Smooth muscle cell (in vitro differentiated cells): ENCODE data around the gene RMND5B. TPM values are rescaled to one million over a fixed set of nuclear protein-coding genes. Genes with fewer than 3 reads are reported as not detected.

Source experiments
- DNase-seq: peaks from one replicate; lab custom pipeline; 2025; ENCODE audit not compliant: unreplicated experiment; lab: John Stamatoyannopoulos, UW
- H2AFZ ChIP-seq: fragments of 200-600 bp; sonication (generic); 2 replicates; pipeline ENCODE4 v1.6.0; 2016; ENCODE audit warnings: antibody characterized with exemption, low read depth, mild to moderate bottlenecking
- H3F3A ChIP-seq: fragments of 200-600 bp; sonication (generic); 2 replicates; pipeline ENCODE4 v1.6.0; 2017; ENCODE audit warnings: antibody characterized with exemption, low read depth
- H3K27ac ChIP-seq: fragments of 200-600 bp; sonication (generic); 2 replicates; pipeline ENCODE4 v1.5.1; 2016; ENCODE audit warnings: low read depth, mild to moderate bottlenecking
- H3K27me3 ChIP-seq: fragments of 200-600 bp; sonication (generic); 2 replicates; pipeline ENCODE4 v1.6.1; 2016; ENCODE audit warnings: low read depth, mild to moderate bottlenecking
- H3K36me3 ChIP-seq: fragments of 200-600 bp; sonication (generic); 2 replicates; pipeline ENCODE4 v1.5.1; 2016; ENCODE audit warnings: low read depth
- H3K4me1 ChIP-seq: fragments of 200-600 bp; sonication (generic); 2 replicates; pipeline ENCODE4 v1.5.1; 2016; ENCODE audit warnings: low read depth
- H3K4me2 ChIP-seq: fragments of 200-600 bp; sonication (generic); 2 replicates; pipeline ENCODE4 v1.6.0; 2016; ENCODE audit warnings: mild to moderate bottlenecking
- H3K4me3 ChIP-seq: fragments of 200-600 bp; sonication (generic); 2 replicates; pipeline ENCODE4 v1.5.1; 2016; ENCODE audit warnings: mild to moderate bottlenecking
- H3K79me2 ChIP-seq: fragments of 200-600 bp; sonication (generic); 2 replicates; pipeline ENCODE4 v1.6.0; 2016; ENCODE audit warnings: low read depth, mild to moderate bottlenecking
- H3K9ac ChIP-seq: fragments of 200-600 bp; sonication (generic); 2 replicates; pipeline ENCODE4 v1.6.0; 2016; ENCODE audit warnings: low read depth
- H3K9me3 ChIP-seq: fragments of 200-600 bp; sonication (generic); replicated peaks from 2 replicates; pipeline ENCODE4 v1.5.1; 2016; ENCODE audit warnings: low read depth
- H4K20me1 ChIP-seq: fragments of 200-600 bp; sonication (generic); 2 replicates; pipeline ENCODE4 v1.6.0; 2016; ENCODE audit warnings: low read depth
- WGBS: methylation state at CpG from one replicate; pipeline ENCODE4 v1.1.7; 2016; ENCODE audit warnings: low lambda C conversion rate; 5-methylcytosine and 5-hydroxymethylcytosine counted together
- polyA plus RNA-seq: library from polyadenylated mRNA; unstranded; fragments of >200 nt; fragmentation: Nextera tagmentation; extraction: Ambion mirVana; gene quantifications from 2 replicates; pipeline ENCODE4 v1.2.1, GENCODE V29; 2016
- total RNA-seq: library from RNA; depleted of rRNA; stranded (reverse); fragments of >200 nt; gene quantifications from 2 replicates; pipeline ENCODE4 v1.2.3, GENCODE V29; 2014
- TF ChIP-seq, protein P1 (sequence below): fragments of 200-600 bp; sonication (generic); IDR thresholded peaks from 2 replicates; pipeline ENCODE4 v1.5.1; 2017; ENCODE audit warnings: borderline replicate concordance, mild to moderate bottlenecking, antibody characterized with exemption; ENCODE audit not compliant: insufficient read depth, poor library complexity, severe bottlenecking

The RMND5B gene, protein sequence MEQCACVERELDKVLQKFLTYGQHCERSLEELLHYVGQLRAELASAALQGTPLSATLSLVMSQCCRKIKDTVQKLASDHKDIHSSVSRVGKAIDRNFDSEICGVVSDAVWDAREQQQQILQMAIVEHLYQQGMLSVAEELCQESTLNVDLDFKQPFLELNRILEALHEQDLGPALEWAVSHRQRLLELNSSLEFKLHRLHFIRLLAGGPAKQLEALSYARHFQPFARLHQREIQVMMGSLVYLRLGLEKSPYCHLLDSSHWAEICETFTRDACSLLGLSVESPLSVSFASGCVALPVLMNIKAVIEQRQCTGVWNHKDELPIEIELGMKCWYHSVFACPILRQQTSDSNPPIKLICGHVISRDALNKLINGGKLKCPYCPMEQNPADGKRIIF
- total RNA-seq (8.9 and 20.8 TPM in 2 replicates), polyA plus RNA-seq (17.2 and 18.2 TPM in 2 replicates)

DNA sequence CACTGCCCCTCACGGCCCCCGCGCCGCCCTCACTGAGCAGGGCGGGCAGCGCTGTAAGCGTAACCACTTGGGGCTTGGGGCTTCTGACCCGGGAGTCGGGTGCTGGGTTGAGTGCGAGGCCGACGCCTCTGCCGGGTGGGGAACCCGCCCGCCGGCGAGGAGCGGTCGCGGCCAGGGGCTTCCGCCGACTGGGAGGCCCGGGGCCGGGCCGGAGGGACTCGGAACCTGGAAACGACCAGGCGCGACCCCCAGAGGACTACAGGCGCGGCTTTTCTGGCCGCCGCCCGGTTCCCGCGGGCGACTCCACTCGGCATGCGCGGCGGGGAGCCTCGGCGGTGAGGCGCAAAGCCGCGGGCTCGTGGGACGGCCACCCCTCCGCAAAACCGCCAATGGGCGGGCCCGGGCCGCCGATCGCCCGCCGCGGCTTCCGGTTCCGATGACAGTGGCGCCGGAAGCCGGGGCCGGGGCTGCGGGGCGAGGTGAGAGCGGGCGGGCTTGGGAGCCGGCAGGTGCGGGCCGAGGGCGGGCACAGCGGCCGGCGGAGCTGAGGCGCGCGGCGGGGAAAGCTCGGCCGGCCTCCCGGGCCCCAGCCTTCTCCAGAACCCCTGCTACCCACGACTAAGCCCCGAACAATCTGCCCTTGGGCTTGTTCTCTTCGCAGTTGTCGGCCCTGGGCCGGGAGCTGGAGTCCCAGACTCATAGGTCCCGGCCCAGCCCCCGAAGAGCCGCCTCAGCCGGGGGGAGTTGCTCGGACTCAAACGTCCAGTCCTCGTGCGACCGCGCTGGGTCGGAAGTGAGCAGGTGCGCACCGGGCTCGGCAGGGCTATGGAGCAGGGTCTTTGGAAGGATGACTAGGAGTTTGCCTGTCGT, at the start of gene RMND5B:
TSS of gene RMND5B (plus strand) at position 439 of the 870 bp plus-strand sequence. CDS start 7,106 bp downstream, outside the sequence.
- Histone ChIP-seq H3F3A (no peaks in the 10 kb centered on the region), H3K9me3 (no peaks in the 10 kb centered on the region), H3K9ac (peak within 1 kb of the TSS; percentile 71), H3K27ac (peak within 1 kb of the TSS; percentile 62), H2AFZ (peak within 1 kb of the TSS; percentile 93), H3K4me3 (peak within 1 kb of the TSS; percentile 74), H3K79me2 (no peaks in the 10 kb centered on the region), H3K4me2 (peak within 1 kb of the TSS; percentile 90), H3K4me1 (peaks cover 13% of the 10 kb centered on the region), H4K20me1 (no peaks in the 10 kb centered on the region), H3K27me3 (no peaks in the 10 kb centered on the region), H3K36me3 (no peaks in the 10 kb centered on the region)
- 2% methylated on average over 81 of the region's 102 CpGs for WGBS
- TF ChIP-seq, protein P1, sequence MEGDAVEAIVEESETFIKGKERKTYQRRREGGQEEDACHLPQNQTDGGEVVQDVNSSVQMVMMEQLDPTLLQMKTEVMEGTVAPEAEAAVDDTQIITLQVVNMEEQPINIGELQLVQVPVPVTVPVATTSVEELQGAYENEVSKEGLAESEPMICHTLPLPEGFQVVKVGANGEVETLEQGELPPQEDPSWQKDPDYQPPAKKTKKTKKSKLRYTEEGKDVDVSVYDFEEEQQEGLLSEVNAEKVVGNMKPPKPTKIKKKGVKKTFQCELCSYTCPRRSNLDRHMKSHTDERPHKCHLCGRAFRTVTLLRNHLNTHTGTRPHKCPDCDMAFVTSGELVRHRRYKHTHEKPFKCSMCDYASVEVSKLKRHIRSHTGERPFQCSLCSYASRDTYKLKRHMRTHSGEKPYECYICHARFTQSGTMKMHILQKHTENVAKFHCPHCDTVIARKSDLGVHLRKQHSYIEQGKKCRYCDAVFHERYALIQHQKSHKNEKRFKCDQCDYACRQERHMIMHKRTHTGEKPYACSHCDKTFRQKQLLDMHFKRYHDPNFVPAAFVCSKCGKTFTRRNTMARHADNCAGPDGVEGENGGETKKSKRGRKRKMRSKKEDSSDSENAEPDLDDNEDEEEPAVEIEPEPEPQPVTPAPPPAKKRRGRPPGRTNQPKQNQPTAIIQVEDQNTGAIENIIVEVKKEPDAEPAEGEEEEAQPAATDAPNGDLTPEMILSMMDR, result no peak
- peak; percentile 72 for DNase-seq

DNA sequence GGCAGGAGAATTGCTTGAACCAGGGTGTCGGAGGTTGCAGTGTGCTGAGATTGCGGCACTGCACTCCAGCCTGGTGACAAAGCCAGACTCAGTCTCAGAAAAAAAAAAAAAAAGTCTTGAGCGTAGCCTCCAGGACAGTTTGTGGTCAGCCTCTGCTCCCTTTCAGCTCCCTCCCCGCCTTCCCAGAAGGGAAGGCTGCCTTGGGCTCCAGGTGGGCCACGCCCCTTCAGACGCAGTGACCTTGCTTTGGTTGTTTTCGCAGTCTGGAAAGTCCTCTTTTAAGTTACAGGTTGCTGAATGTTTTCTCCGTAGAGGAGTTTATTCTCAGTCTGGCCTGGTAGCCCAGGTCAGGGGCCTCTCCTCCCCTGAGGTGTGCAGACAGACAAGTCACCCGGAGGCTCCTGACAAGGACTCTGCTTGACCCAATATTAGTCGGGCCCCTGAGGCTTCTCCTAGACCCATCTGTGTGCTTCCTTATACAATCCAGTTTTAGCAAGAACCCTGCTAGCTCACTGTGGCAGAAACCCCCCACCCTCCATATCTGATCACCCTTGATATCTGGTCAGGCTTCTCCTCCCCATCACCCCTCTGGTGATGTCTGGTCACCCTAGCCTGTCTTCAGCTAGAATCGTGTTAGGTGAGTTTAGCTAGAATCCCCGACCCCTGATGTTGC, 49.1 kb upstream of the RMND5B start:
- WGBS, result 56% methylated on average over 12 of the region's 12 CpGs

DNA sequence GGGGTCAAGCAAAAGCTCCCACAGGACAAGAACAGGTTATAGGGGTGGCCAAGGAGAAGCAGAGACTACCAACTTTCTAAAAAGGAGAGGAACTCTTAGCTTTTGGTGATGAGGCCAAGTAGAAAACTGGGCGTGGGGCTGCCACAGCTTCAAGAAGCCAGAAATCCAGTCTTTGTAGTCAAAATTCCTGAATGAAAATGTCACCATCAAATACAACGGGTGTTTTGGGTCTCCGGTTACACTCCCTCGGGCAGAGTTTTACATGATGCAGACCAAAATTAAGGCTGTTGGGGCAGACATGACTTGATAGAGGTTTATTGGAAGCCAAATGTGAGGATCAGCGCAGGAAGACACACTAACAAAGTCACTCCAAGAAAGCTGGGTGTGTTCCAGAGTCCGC, 46.9 kb upstream of the RMND5B start:
- WGBS, result 62% methylated on average over 6 of the region's 6 CpGs
- no peaks in the 10 kb centered on the region for H4K20me1 ChIP-seq

More for the DNA sequence above, 49.1 kb upstream of the RMND5B start:
- H3K79me2 ChIP-seq, result no peaks in the 10 kb centered on the region
- H3K36me3 ChIP-seq, result no peaks in the 10 kb centered on the region
- no peak overlapping the region for H3K27ac ChIP-seq
- H4K20me1 ChIP-seq, result no peaks in the 10 kb centered on the region
- H3F3A ChIP-seq, result no peaks in the 10 kb centered on the region
- no peak for DNase-seq
- TF ChIP-seq, protein P1, result no peak
- H3K27me3 ChIP-seq, result no peaks in the 10 kb centered on the region
- H3K9ac ChIP-seq, result no peak overlapping the region
- H3K4me1 ChIP-seq, result no peaks in the 10 kb centered on the region
- H2AFZ ChIP-seq, result no peak overlapping the region
- no peak overlapping the region for H3K4me3 ChIP-seq
- no peaks in the 10 kb centered on the region for H3K9me3 ChIP-seq
- H3K4me2 ChIP-seq, result no peak overlapping the region

More for the DNA sequence above, 46.9 kb upstream of the RMND5B start:
- TF ChIP-seq, protein P1, result no peak
- H3K9ac ChIP-seq, result no peak overlapping the region
- no peak overlapping the region for H3K27ac ChIP-seq
- H3K4me1 ChIP-seq, result no peaks in the 10 kb centered on the region
- H3K9me3 ChIP-seq, result no peaks in the 10 kb centered on the region
- H3K4me3 ChIP-seq, result no peak overlapping the region
- no peak for DNase-seq
- no peaks in the 10 kb centered on the region for H3F3A ChIP-seq
- H3K4me2 ChIP-seq, result no peak overlapping the region
- H3K79me2 ChIP-seq, result no peaks in the 10 kb centered on the region
- no peak overlapping the region for H2AFZ ChIP-seq
- no peaks in the 10 kb centered on the region for H3K27me3 ChIP-seq
- no peaks in the 10 kb centered on the region for H3K36me3 ChIP-seq
